Body of pancreas (tissue), 4 donors: ENCODE results near the gene KPNA2. TPM values are rescaled to one million over a fixed set of nuclear protein-coding genes. Genes with fewer than 3 reads are reported as not detected.

Source experiments
- ATAC-seq: fragments of 150-250 bp; one replicate; pipeline ENCODE4 v1.9.1; 2016
- DNase-seq, 4 donors: peaks; one replicate each; pipeline ENCODE4 v3.0.0-alpha.2; 2019
- H3K27ac ChIP-seq, 4 donors: fragments of 200-600 bp; sonication (generic); 1 replicate in 3 of 4; 2 replicates in 1 of 4; pipeline versions ENCODE4 v1.5.1 to v1.6.1; 2016 to 2019; ENCODE audit warnings: mild to moderate bottlenecking in 1 of 4, mixed read lengths in 1 of 4, moderate library complexity in 1 of 4
- H3K27me3 ChIP-seq, 2 donors: fragments of 200-600 bp; sonication (generic); one replicate each; pipeline ENCODE4 v1.6.0; 2016; ENCODE audit warnings: mild to moderate bottlenecking in 1 of 2
- H3K36me3 ChIP-seq, 2 donors: fragments of 200-600 bp; sonication (generic); replicated peaks in 1 of 2; 2 replicates each; pipeline ENCODE4 v1.5.1; 2016; ENCODE audit warnings: low read depth in 2 of 2; ENCODE audit not compliant: insufficient read depth in 1 of 2
- H3K4me1 ChIP-seq: fragments of 200-600 bp; sonication (generic); one replicate; pipeline ENCODE4 v1.6.0; 2016
- H3K4me3 ChIP-seq, 2 donors: fragments of 200-600 bp; sonication (generic); 1 replicate in 1 of 2; 2 replicates in 1 of 2; pipeline ENCODE4 v1.5.1; 2016 to 2019
- H3K9me3 ChIP-seq, 3 donors: fragments of 200-600 bp; sonication (generic); 1 replicate in 2 of 3; 2 replicates in 1 of 3; pipeline ENCODE4 v1.5.1; 2016
- CTCF ChIP-seq, 7 experiments: fragments of 450-650 bp in 4 of 7; fragments of 200-600 bp in 3 of 7; sonication (generic) in 3 of 7; IDR thresholded peaks; one replicate each; pipeline ENCODE4 v1.5.1; 2016 to 2019; ENCODE audit warnings: antibody characterized with exemption in 7 of 7
- POLR2A ChIP-seq, 3 donors: fragments of 450-650 bp; IDR thresholded peaks; one replicate each; pipeline ENCODE4 v1.6.1; 2016; ENCODE audit warnings: antibody characterized with exemption in 3 of 3, mild to moderate bottlenecking in 2 of 3
- WGBS, 2 donors: methylation state at CpG; one replicate each; pipeline ENCODE4 v1.1.5; 2017; 5-methylcytosine and 5-hydroxymethylcytosine counted together
- intact Hi-C: fragments of 100-400 bp; cut with DNase I; formaldehyde crosslinking; loops from one replicate; pipeline ENCODE4 v1.15.1; 2023
- total RNA-seq, 2 donors: library from RNA; depleted of rRNA; stranded (reverse); fragments of >200 nt; gene quantifications; one replicate each; pipeline ENCODE4 v1.1.0, GENCODE V29; 2016

KPNA2 gene
- total RNA-seq, 2 donors from 2014 or later = 4.6 to 5.2 TPM

- no peaks in the 10 kb centered on the region for H3K36me3 ChIP-seq
- no peaks in the 10 kb centered on the region for H3K27me3 ChIP-seq
- TF ChIP-seq POLR2A (IDR thresholded peaks at IDR 0.05) (no peak), CTCF (IDR thresholded peaks at IDR 0.05) (no peak)
- DNase-seq (peak; percentile 34 to 71 (median 49)), ATAC-seq (peak; percentile 70)
- H3K4me1 ChIP-seq = no peaks in the 10 kb centered on the region
- intact Hi-C loops = no loop called here
- H3K9me3 ChIP-seq = no peaks in the 10 kb centered on the region
- WGBS, 2 donors = 36 to 40% methylated on average over 3 of the region's 3 CpGs
- H3K4me3 ChIP-seq = no peak overlapping the region
- H3K27ac ChIP-seq = no peak overlapping the region
These were observed 54.3 kb downstream of the KPNA2 start for GRCh38 chr17:68089881-68090280.

DNA sequence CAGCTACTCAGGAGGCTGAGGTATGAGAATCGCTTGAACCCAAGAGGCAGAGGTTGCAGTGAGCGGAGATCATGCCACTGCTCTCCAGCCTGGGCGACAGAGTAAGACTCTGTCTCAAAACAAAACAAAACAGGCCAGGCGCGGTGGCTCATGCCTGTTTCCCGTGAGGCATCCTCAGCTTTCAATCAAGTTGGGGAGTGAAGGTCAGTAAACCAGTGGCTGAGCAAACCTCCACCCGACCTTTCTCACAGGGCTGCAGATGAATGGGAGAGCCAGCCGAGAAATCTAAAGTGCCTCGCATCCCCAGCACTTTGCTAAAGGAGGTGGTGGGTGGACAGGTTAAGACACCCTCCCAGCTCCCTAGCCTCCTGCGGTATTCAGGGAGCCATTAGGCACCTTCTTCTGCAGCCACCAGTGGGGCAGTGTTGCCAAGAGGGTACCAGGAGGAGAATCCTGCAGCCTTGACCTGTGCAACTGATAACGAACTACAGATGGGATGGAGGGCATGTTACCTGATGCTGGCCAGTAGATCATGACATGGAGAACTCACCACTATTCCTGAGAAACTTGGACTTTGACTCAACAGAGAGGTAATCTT lies 59.0 kb downstream of the KPNA2 start:
- peaks cover 3% of the 10 kb centered on the region for H3K4me1 ChIP-seq
- DNase-seq = no peak
- no peak for ATAC-seq
- no peak for TF ChIP-seq CTCF (IDR thresholded peaks at IDR 0.05)
- no peak for TF ChIP-seq POLR2A (IDR thresholded peaks at IDR 0.05)
- intact Hi-C loops = no loop called here
- 75 to 83% methylated on average over 10 to 11 of the region's 11 CpGs for WGBS, 2 donors
- H3K36me3 ChIP-seq = no peaks in the 10 kb centered on the region
- H3K27ac ChIP-seq = no peak overlapping the region
- H3K27me3 ChIP-seq = no peaks in the 10 kb centered on the region
- H3K4me3 ChIP-seq = no peak overlapping the region
- H3K9me3 ChIP-seq = no peaks in the 10 kb centered on the region

GRCh38 chr17:68095205-68095811 lies 59.8 kb downstream of the KPNA2 start:
- ATAC-seq (no peak), DNase-seq (no peak)
- TF ChIP-seq POLR2A (IDR thresholded peaks at IDR 0.05) (no peak), CTCF (IDR thresholded peaks at IDR 0.05) (no peak)
- no peak overlapping the region for H3K27ac ChIP-seq
- H3K4me1 ChIP-seq = peaks cover 3% of the 10 kb centered on the region
- no peak overlapping the region for H3K4me3 ChIP-seq
- H3K36me3 ChIP-seq = no peaks in the 10 kb centered on the region
- intact Hi-C loops = no loop called here
- 78 to 87% methylated on average over 10 of the region's 10 CpGs for WGBS, 2 donors
- H3K27me3 ChIP-seq = no peaks in the 10 kb centered on the region
- no peaks in the 10 kb centered on the region for H3K9me3 ChIP-seq

- no peak overlapping the region for H3K27ac ChIP-seq
- no peaks in the 10 kb centered on the region for H3K27me3 ChIP-seq
- no peak for TF ChIP-seq POLR2A (IDR thresholded peaks at IDR 0.05)
- no peak for TF ChIP-seq CTCF (IDR thresholded peaks at IDR 0.05)
- intact Hi-C loops = no loop called here
- peaks cover 8% of the 10 kb centered on the region for H3K4me1 ChIP-seq
- no peak overlapping the region for H3K4me3 ChIP-seq
- DNase-seq = no peak
- H3K9me3 ChIP-seq = no peaks in the 10 kb centered on the region
- ATAC-seq = no peak
- H3K36me3 ChIP-seq = no peaks in the 10 kb centered on the region
- WGBS, 2 donors = 88 to 100% methylated on average over 7 of the region's 7 CpGs
These were observed 60.6 kb downstream of the KPNA2 start for GRCh38 chr17:68096111-68096510.

Other genes with a start within 250 kb of the KPNA2 start
- gene BPTF, start 210.2 kb upstream of the KPNA2 start, total RNA-seq = 10 to 100 TPM; 44.6 to 74.5 TPM
- gene C17orf58, start 39.3 kb upstream of the KPNA2 start, total RNA-seq = 1 to 10 TPM; 6.0 to 6.3 TPM
- gene AMZ2, start 212.3 kb downstream of the KPNA2 start, total RNA-seq = 10 to 100 TPM; 23.3 to 28.3 TPM